Gastroesophageal sphincter (tissue), 3 donors: Measurements from ENCODE around the gene DAG1.

ENCODE experiments used
- EP300 ChIP-seq: sonication (generic); formaldehyde crosslinking; IDR thresholded peaks from one replicate; pipeline ENCODE4 v1.6.1; 2017; ENCODE audit warnings: antibody characterized with exemption, mild to moderate bottlenecking
- POLR2A ChIP-seq, 2 donors: fragments of 450-650 bp; IDR thresholded peaks; one replicate each; pipeline ENCODE4 v1.6.1; 2017; ENCODE audit warnings: antibody characterized with exemption in 2 of 2, mild to moderate bottlenecking in 2 of 2, moderate library complexity in 1 of 2
- TF ChIP-seq, protein P1 (sequence below), 4 experiments: fragments of 200-600 bp in 2 of 4; fragments of 450-650 bp in 2 of 4; sonication (generic) in 1 of 4; IDR thresholded peaks; one replicate each; pipeline ENCODE4 v1.5.1; 2017 to 2019; ENCODE audit warnings: antibody characterized with exemption in 4 of 4, mild to moderate bottlenecking in 2 of 4, moderate library complexity in 2 of 4

DNA sequence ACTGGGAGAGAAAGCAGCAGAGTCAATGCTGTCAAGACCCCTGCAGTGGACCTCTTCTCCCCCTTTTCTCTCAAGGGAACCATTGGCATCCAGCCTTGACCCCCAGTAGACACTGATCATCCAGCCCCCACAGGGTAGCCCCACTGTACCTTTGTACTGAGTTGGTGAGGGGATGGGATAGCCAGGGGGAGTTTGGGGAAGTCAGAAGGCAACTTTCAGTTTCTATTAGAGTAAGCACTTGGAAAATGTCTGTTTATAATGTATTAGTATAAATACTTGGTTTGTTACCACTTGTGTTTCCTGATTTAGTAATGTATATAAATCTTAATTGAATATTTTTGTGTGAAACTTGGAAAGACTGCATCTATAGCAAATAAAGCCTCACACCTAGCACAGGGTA, 25.0 kb downstream of the DAG1 start:
- no peak for TF ChIP-seq POLR2A (IDR thresholded peaks at IDR 0.05)
- TF ChIP-seq, protein P1, sequence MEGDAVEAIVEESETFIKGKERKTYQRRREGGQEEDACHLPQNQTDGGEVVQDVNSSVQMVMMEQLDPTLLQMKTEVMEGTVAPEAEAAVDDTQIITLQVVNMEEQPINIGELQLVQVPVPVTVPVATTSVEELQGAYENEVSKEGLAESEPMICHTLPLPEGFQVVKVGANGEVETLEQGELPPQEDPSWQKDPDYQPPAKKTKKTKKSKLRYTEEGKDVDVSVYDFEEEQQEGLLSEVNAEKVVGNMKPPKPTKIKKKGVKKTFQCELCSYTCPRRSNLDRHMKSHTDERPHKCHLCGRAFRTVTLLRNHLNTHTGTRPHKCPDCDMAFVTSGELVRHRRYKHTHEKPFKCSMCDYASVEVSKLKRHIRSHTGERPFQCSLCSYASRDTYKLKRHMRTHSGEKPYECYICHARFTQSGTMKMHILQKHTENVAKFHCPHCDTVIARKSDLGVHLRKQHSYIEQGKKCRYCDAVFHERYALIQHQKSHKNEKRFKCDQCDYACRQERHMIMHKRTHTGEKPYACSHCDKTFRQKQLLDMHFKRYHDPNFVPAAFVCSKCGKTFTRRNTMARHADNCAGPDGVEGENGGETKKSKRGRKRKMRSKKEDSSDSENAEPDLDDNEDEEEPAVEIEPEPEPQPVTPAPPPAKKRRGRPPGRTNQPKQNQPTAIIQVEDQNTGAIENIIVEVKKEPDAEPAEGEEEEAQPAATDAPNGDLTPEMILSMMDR (IDR thresholded peaks at IDR 0.05), result no peak
- TF ChIP-seq EP300, result no peak
